GM18951 (cell line): ENCODE data around the gene ZNF197.
"Not testable (repeated sequence)": the region's sequence is repeated elsewhere in the genome, so short reads cannot be mapped to it uniquely, and the experiment has no call there.

ENCODE experiments used
- POLR2A ChIP-seq: IDR thresholded peaks from 4 replicates; pipeline ENCODE4 v1.6.1; 2011; ENCODE audit warnings: mild to moderate bottlenecking; ENCODE audit not compliant: insufficient read length, insufficient read depth; ENCODE audit errors: extremely low read depth
- in situ Hi-C: fragments of 300-500 bp; cut with MboI; formaldehyde crosslinking; loops from one replicate; pipeline ENCODE4 v1.12.0; 2022; ENCODE audit warnings: low sequenced_read_pairs, mixed read lengths, inconsistent platforms; ENCODE audit not compliant: unreplicated experiment

Gene ZNF197

GRCh38 chr3:44643024-44643423, 18.2 kb downstream of the ZNF197 start:
- TF ChIP-seq POLR2A: no peak
- in situ Hi-C loops: no loop called here

GRCh38 chr3:44647771-44648170, 22.9 kb downstream of the ZNF197 start:
- TF ChIP-seq POLR2A: no peak
- in situ Hi-C loops: no loop called here

DNA sequence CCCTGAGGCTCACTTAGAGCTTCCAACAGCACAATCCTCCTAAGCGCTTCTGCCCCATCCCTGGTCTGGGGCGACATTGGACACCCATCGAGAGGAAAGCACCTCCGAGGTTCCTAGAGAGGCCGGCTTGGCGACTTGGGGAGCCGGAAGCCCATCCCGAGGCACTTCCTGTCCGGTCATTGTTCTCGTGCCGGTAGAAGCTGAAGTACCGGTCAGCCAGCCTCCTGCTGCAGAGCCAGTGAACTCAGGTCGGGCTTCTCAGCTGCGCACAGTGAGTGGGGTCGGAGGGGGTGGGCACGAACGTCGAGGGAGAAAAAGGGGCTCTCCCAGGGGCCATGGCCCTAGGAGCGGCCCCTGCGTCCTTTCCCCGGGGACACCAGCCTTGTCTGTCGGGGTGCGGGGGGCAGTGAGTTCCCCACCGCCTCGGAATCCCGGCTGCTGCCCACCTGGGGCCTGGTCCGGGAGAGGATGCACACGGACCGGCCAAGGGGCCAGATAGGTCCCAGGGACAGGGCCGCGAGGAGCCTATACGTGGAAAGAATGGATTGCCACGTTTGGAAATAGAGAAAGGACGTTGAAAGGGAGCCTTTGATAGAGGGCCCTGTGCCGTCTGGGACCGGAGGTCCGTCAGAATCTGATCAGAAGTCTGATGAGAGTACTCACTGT, 23.9 kb downstream of the ZNF197 start, which contains the start of gene ZNF35:
ZNF35 (plus strand) TSS at position 169 of the 666 bp plus-strand sequence. CDS start 2,336 bp downstream, outside the sequence.
- in situ Hi-C loops: no loop called here
- TF ChIP-seq POLR2A: peak; percentile 76

DNA sequence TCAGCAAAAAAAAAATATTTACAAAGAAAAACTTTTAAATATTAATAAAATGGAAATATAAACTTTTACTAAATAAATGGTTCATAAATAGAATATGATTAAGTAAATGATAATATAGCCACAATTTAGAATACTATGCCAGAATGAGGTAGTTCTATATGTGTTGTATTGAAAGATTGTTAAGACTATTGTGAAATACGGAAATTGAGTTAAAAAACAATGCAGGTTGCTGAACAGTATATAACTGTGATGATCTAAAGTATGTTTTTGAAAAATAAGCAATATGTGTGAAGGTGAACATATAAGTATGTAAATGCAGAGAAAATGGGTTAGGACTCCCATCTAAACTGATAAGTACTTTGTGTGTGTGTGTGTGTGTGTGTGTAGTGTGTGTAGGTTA, 24.9 kb downstream of the ZNF197 start:
- in situ Hi-C loops: no loop called here

DNA sequence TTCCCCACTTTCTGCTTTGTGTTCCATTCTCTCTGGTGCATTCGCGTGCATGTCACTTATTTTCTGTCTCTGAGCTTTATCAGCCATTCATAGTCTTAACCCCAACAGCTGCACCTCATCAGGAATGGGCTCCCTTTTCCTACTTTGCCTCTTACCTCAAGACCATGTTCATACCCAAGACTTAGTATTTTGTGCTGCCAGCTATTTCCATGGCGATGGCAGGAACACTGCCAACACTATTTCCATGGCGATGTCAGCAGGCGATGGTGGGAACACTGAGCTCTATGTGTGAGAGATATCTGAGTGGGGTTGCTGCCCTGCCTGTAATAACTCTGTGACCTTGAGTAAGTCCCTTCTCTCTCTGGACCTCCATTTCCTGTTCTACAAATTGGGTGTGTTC, 29.2 kb downstream of the ZNF197 start:
- in situ Hi-C loops: no loop called here
- TF ChIP-seq POLR2A: no peak

More for the DNA sequence above, 24.9 kb downstream of the ZNF197 start:
- no peak for TF ChIP-seq POLR2A

DNA sequence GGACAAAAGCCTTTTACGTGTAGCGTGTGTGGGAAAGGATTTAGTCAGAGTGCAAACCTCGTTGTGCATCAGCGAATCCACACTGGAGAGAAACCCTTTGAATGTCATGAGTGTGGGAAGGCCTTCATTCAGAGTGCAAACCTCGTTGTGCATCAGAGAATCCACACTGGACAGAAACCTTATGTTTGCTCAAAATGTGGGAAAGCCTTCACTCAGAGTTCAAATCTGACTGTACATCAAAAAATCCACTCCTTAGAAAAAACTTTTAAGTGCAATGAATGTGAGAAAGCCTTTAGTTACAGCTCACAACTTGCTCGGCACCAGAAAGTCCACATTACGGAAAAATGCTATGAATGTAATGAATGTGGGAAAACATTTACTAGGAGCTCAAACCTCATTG, 34.2 kb downstream of the ZNF197 start:
- in situ Hi-C loops: no loop called here
- no peak for TF ChIP-seq POLR2A

DNA sequence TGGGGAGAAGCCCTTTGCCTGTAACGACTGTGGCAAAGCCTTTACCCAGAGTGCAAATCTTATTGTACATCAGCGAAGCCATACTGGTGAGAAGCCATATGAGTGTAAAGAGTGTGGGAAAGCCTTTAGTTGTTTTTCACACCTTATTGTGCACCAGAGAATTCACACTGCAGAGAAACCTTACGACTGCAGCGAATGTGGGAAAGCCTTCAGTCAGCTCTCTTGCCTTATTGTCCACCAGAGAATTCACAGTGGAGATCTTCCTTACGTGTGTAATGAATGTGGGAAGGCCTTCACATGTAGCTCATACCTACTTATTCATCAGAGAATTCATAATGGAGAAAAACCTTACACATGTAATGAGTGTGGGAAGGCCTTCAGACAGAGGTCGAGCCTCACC, 34.6 kb downstream of the ZNF197 start:
- no peak for TF ChIP-seq POLR2A
- in situ Hi-C loops: no loop called here

- in situ Hi-C loops: no loop called here
- TF ChIP-seq POLR2A: no peak
These were observed 36.4 kb downstream of the ZNF197 start for GRCh38 chr3:44661189-44661588.

DNA sequence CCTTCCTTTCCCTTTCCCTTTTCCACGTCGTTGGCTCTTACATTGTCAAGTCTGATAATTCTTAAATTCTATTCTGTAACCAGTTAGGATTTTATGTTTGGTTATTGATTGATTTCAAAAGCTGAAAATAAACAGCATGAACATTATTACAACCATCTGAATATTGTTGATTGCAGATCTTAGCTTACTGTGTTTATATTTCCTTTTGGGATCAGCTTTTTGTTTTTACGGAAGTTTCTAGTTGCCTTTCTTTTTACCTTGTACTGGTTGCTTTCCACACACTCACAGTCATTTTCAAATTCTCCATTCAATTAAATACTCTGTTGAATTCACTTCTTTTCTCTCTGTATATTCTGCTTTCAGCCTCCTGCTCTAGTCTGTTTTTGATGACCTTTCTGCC, 40.3 kb downstream of the ZNF197 start:
- no peak for TF ChIP-seq POLR2A
- in situ Hi-C loops: no loop called here

GRCh38 chr3:44666346-44666745, 41.5 kb downstream of the ZNF197 start:
- TF ChIP-seq POLR2A: no peak
- in situ Hi-C loops: no loop called here

GRCh38 chr3:44669760-44670159, 44.9 kb downstream of the ZNF197 start:
- in situ Hi-C loops: no loop called here
- no peak for TF ChIP-seq POLR2A

DNA sequence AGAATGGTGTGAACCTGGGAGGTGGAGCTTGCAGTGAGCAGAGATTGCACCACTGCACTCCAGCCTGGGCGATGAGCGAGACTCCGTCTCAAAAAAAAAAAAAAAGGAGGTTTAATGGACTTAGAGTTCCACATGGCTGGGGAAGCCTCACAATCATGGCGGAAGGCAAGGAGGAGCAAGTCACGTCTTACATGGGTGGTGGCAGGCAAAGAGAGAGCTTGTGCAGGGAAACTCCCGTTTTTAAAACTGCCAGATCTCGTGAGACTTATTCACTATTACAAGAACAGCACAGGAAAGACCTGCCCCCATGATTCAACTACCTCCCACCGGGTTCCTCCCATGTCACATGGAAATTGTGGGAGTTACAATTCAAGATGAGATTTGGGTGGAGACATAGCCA, 48.6 kb downstream of the ZNF197 start:
- in situ Hi-C loops: not testable (repeated sequence)

- in situ Hi-C loops: no loop called here
- no peak for TF ChIP-seq POLR2A
These were observed 49.4 kb downstream of the ZNF197 start for GRCh38 chr3:44674211-44674610.

DNA sequence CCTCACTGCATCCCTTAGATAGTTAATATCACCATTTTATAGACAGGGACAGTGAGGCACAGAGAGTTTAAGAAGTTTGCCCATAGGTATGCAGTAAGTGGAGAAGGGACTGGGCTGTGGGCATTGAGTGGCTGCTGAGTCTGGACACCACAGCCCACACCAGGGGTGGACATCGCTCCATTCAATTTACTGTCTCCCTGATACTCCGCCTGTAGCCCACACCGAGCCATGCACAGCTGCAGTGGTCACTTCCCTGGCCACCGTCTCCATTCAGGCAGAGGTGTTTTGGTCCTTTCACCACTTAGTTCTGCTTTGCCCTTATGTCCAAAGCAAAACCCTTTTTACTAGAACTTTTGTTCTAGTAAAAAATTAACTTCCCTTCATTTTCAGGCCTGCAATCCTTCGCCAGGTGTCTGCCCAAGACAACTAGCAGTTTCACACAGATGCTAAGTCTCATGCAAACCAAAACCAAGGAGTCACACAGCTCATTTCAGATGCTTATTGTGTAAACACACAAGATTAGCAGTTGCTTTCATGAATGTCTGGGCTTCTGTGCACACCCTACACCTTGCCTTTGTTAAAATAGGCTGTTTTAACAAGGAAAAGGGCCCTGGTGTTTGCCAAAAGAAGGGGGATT, 53.8 kb downstream of the ZNF197 start:
- in situ Hi-C loops: no loop called here
- TF ChIP-seq POLR2A: no peak
